ENCODE results near the gene ANKZF1. TPM values are rescaled to one million over a fixed set of nuclear protein-coding genes. Genes with fewer than 3 reads are reported as not detected.

The ANKZF1 gene
- total and polyA plus RNA-seq, 10 of the 15 experiments (the other 5 are each of a cell fraction or from before 2014, with no cell fraction given): 3.1 to 104 (median 35.0) TPM

DNA sequence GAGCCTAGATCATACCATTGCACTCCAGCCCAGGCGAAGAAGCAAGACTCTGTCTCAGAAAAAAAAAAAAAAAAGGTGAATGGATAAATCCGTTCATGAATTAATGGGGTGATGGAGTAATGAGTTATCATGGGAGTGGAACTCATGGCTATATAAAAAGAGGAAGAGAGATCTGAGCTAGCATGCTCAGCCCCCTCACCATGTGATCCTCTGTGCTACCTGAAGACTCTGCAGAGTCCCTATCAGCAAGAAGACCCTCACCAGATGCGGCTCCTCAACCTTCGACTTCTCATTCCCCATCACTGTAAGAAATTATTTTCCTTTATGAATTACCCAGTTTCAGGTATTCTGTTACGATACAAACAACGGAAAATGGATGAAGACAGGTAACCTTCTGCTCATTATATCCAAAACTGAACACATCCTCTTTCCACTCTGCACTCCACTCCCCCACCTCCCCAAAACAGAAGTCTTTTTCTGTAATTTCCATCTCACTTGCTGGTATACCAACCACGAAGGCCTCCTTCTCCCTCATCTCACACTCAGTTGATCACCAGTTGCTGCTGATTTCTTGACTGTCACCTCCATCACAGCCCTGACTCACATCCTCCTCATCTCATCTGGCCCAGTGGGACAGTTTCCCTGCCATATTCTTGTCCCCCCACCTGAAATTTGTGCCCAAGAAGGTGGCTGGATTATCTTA lies 42.7 kb upstream of the ANKZF1 start:
- in situ Hi-C loops (cut with MboI) (no loop called here), intact Hi-C loops (cut with micrococcal nuclease; ENCODE audit: unreplicated experiment) (no loop called here)
- no peaks in the 10 kb centered on the region for H3K79me2 ChIP-seq (ENCODE audit: control insufficient read depth, insufficient read depth, low read length)
- TF ChIP-seq SUPT20H (IDR thresholded peaks at IDR 0.05; ENCODE audit: borderline replicate concordance, control insufficient read depth, low read depth, low read length) (no peak), DPF2 (IDR thresholded peaks at IDR 0.05) (no peak), SPI1 (IDR thresholded peaks at IDR 0.05; ENCODE audit: borderline replicate concordance, insufficient read depth, low read depth, low read length) (peak; percentile 71), ZNF217 (IDR thresholded peaks at IDR 0.05) (no peak), NFYB (IDR thresholded peaks at IDR 0.05; ENCODE audit: insufficient read depth, low read depth, low read length) (no peak), NBN (IDR thresholded peaks at IDR 0.05) (0 out of 2 replicates have a peak, but pooled peaks have one; percentile 32), IKZF1 (conservative IDR thresholded peaks at IDR 0.05) (no peak), POLR2AphosphoS2 (IDR thresholded peaks at IDR 0.05; ENCODE audit: low read depth, low read length) (0 out of 2 replicates have a peak, but pooled peaks have one; percentile 28)
- TF ChIP-seq, protein P1, sequence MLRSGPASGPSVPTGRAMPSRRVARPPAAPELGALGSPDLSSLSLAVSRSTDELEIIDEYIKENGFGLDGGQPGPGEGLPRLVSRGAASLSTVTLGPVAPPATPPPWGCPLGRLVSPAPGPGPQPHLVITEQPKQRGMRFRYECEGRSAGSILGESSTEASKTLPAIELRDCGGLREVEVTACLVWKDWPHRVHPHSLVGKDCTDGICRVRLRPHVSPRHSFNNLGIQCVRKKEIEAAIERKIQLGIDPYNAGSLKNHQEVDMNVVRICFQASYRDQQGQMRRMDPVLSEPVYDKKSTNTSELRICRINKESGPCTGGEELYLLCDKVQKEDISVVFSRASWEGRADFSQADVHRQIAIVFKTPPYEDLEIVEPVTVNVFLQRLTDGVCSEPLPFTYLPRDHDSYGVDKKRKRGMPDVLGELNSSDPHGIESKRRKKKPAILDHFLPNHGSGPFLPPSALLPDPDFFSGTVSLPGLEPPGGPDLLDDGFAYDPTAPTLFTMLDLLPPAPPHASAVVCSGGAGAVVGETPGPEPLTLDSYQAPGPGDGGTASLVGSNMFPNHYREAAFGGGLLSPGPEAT (IDR thresholded peaks at IDR 0.05; ENCODE audit: low read depth): 0 out of 2 replicates have a peak, but pooled peaks have one; percentile 19
- no peak overlapping the region for H3K9ac ChIP-seq (ENCODE audit: control insufficient read depth, insufficient read depth, low read length)
- ChIA-PET SMC1A (ENCODE audit: uncharacterized antibody, unreplicated experiment) (no interaction called here), RAD21 (ENCODE audit: unreplicated experiment) (no interaction called here), CTCF (no interaction called here), POLR2A (no interaction called here)
- ATAC-seq (peak; percentile 17; the same call in 1 of the 3 replicates), FAIRE-seq (no peak), DNase-seq (ENCODE audit: low read depth, low spot score) (no peak)
- BruUV-seq (replicated peaks): no TSS peak
- no peaks in the 10 kb centered on the region for H3K9me3 ChIP-seq (replicated peaks; ENCODE audit: control insufficient read depth, insufficient read depth, low read length)
- H3K4me1 ChIP-seq (ENCODE audit: control insufficient read depth, insufficient read depth, low read length): no peaks in the 10 kb centered on the region; the same call in 1 of the 2 replicates
- no peaks in the 10 kb centered on the region for H3K27me3 ChIP-seq (replicated peaks in 1 of 2; ENCODE audit: control insufficient read depth in 2 of 2, insufficient read depth in 2 of 2, low read length in 1 of 2)
- no peak overlapping the region for H2AFZ ChIP-seq (ENCODE audit: control insufficient read depth, low read depth, low read length)
- 65% methylated on average over 6 of the region's 7 CpGs for WGBS (ENCODE audit: insufficient coverage, insufficient replicate concordance, low lambda C conversion rate, missing lambda C conversion rate)
- H3K4me3 ChIP-seq: no peak overlapping the region
- no peaks in the 10 kb centered on the region for H4K20me1 ChIP-seq (ENCODE audit: control insufficient read depth, insufficient read depth)
- H3K4me2 ChIP-seq (ENCODE audit: control insufficient read depth, insufficient read depth): no peak overlapping the region
- H3K27ac ChIP-seq (ENCODE audit: control insufficient read depth, insufficient read depth): no peak overlapping the region
- H3K36me3 ChIP-seq (ENCODE audit: control insufficient read depth in 2 of 2, insufficient read depth in 2 of 2, low read length in 1 of 2): peaks cover 4 to 8% of the 10 kb centered on the region in 2 experiments; a peak in 2 of 4 replicates
